ENCODE results near the gene SMAGP.
"Not testable (repeated sequence)": the region's sequence is repeated elsewhere in the genome, so short reads cannot be mapped to it uniquely, and the experiment has no call there.

The SMAGP gene, protein sequence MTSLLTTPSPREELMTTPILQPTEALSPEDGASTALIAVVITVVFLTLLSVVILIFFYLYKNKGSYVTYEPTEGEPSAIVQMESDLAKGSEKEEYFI

DNA sequence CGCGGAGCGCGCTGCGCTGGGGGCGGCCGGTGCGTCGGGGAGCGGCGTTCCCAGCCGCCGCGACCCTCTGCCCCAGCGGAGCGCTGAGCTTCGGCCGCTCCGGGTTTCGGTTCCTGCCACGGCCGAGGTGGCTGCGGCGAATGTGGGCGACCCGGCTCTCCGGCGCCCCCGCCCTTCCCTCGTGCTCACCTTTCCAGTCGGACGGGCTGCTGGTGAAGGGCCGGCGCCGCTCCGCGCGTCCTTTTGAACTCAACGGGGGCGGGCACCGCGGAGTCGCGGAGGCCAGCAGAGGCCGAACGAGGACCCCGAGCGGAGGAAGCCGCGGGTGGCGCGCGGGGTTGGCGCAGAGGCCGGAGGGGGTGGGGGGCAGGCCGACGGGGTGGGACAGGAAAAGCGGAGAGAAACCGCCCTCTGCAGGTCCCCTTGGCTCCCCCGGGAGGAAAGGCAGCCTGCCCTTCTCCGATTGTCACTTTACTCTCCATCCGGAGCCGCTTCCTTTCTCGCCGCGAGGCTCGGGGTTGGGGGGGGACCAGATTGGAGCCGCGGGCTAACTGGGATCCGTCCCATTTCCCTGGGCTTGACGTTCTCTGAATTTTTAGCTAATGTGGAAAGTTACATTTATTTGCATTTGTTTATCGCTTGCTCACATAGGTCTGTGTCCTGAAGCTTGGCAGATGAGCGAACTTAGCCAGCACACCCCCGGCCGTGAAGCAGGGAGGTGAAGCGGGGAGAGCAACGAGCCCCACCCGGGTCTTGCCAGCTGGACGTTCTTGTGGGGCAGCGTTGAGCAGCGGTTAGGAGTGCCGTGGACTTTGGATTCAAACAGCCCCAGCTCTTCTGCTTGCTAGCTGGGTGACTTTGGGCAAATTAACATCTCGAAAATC is at the start of gene SMAGP:
Gene SMAGP (minus strand): TSS at position 349 of the 884 bp plus-strand sequence. CDS start 1,137 bp downstream, outside the sequence.
- DNase-seq (ENCODE audit: low read depth in 2 of 2): peak; percentile 20 to 29

DNA sequence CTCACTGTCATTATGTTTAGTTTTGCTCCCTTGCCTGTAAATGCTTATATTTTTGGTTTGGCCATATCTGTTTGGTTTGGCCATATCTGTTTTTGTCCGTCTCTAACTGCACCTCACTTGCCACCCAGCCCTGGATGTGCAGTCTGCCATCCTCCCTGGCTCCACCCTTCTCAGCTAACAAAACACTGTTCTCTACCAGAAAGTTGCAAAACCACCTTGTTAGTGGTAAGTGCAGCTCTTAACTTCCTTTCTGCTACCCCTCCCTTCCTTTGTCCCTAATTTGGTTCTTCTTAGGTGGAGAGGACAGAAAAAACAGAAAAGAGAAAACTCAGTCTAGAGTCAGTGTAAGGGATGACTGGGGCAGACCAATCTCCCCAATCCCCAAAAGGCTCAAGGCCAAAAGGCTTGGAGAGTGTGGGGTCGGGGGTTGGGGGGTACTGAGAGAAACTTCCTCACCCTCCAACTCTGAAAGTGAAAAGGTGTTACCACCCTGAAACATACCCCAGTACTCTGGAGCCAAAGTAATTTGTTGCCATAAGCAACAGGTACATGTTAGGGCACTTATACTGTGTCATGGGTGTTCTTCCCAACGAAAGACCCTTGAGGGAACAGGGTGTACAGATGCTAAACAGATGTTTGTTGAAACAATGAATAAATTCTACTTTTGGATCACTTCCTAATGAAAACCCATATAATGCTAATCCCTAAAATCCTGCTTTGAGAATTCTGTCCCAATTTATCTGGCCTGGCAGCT is 48.8 kb upstream of the SMAGP start:
- DNase-seq (ENCODE audit: low read depth in 2 of 2): no peak

GRCh38 chr12:51318057-51318806 is 48.0 kb upstream of the SMAGP start:
- not testable (repeated sequence) for DNase-seq (ENCODE audit: low read depth in 2 of 2)

DNA sequence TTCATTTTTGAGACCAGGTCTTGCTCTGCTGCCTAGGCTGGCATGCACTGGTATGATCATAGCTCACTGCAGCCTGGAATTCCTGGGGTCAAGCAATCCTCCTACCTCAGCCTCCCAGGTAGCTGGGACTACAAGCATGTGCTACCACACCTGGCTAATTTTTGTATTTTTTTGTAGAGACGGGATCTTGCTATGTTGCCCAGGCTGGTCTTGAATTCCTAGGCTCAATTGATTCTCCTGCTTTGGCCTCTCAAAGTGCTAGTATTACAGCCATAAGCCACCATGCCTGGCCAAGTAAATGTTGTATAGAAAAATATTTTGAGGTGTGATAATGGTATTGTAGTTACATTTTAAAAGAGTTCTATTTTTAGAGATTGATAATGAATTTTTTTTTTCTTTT is 41.2 kb upstream of the SMAGP start:
- DNase-seq (ENCODE audit: low read depth in 2 of 2): no peak

DNA sequence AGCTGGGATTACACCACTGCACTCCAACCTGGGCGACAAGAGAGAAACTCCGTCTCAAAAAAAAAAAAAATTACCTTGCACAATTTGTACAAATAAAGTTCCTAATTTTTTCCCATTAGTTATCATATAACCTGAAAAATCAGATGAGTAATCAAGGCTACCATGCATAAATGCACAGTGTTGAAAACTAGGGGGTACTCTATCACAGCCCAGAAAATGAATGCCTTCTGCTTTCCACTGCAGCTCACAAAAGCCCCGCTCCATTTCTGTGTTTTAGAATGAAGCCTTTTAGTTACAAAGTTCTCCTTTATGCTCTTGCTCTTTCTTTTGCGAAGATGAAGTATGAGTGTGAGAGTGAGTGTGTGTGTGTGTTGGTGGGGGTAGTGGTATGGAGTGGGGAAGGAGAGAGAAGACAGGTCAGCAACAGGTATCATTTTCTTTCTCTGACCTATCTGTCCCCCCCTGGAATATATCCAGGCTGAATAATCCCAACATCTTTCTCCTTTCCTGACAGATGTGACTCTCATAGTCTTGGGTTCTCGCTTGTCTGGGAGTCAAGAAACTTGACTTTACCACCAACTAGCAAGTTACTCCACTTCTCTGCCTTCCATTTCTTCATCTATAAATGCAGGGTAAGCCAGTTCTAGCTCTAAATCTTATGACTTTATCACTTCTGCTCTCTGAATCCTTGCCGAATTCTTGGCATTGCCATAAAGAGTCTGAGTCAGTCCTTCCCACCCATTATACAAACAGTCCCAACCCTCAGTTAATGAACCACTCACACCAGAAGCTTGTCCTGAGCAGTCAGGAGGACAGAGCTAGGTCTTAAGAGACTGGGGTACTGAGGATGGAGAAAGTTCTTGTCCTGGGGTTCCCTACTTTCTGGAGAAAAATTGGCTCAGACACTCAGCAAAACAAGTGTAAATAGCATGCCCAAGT is 37.7 kb upstream of the SMAGP start:
- DNase-seq (ENCODE audit: low read depth in 2 of 2): no peak

- DNase-seq (ENCODE audit: low read depth in 2 of 2): no peak
These were observed 36.3 kb upstream of the SMAGP start for GRCh38 chr12:51306507-51306906.

- DNase-seq (ENCODE audit: low read depth in 2 of 2): not testable (repeated sequence)
These were observed 30.6 kb upstream of the SMAGP start for GRCh38 chr12:51300768-51301167.

DNA sequence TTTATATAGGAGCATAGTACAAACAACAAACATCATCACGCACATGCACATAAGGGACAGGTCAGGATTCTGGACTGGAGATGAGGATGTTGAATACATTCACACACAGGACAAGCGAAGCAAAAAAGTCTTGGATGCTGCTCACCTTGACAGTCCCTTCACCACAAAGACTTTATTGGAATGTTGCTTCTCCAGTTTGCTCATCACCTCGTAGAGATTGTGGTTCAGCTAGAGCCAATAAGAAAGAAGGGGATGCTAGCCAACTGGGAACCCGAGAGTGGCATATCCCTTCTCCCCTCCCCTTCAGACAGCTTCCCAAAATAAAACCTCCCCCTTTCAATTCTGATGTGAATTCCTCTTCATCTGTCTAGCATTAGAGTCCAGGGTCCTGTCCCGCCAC is 25.4 kb upstream of the SMAGP start:
- no peak for DNase-seq (ENCODE audit: low read depth in 2 of 2)

- not testable (repeated sequence) for DNase-seq (ENCODE audit: low read depth in 2 of 2)
These were observed 23.9 kb upstream of the SMAGP start for GRCh38 chr12:51294097-51294496.

DNA sequence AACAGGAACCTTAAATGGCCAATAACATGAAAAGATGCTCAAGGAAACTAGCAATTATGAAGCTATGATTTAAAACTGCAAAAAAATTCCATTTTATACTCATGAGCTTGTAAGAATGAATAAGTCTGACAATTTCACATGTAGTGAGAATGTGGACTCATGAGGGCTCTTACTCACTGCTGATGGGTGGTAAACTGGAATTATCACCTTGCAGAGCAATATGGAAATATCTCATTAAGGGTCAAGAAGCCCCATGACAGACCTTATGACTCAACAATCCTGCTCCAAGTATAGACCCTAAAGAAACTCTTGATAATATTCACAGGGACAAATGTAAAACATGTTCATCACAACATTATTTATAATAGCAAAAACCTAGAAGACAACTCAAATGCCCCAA is 23.5 kb upstream of the SMAGP start:
- DNase-seq (ENCODE audit: low read depth in 2 of 2): no peak

- DNase-seq (ENCODE audit: low read depth in 2 of 2): not testable (repeated sequence)
These were observed 21.6 kb upstream of the SMAGP start for GRCh38 chr12:51291603-51292513.

- no peak for DNase-seq (ENCODE audit: low read depth in 2 of 2)
These were observed 15.6 kb upstream of the SMAGP start for GRCh38 chr12:51285843-51286242.

DNA sequence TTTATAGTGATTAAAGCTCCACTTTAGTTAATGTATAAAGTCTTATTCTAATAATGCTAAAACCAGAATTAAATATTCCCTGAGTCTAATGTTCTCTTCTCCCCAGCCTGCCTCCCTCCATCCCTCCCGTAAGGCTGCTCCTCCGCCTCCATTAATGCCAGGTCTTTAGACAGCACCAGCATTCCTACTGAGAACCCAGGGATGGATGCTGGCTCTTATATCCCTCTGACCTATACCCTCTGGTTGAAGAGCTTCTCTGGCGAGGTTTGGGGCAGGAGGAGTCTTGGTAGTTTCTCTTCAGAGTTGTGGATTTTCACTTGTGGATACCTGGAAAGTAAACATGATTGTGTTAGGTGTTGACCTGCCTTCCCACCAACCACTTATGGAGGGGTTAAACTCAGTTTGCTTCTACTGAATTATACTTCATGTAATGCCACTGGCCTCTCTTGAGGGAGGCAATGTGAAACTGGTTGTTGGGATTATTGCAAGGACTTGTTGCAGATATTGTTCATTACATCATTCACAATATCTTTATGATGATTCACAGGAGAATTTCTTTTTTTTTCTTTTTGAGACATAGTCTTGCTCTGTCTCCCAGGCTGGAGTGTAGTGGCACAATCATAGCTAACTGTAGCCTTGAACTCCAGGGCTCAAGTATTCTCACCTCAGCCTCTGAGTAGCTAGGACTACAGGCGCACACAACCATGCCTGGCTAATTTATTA is 11.1 kb upstream of the SMAGP start:
- DNase-seq (ENCODE audit: low read depth in 2 of 2): no peak

GRCh38 chr12:51275088-51275487 is 4.9 kb upstream of the SMAGP start:
- DNase-seq (ENCODE audit: low read depth in 2 of 2): no peak

DNA sequence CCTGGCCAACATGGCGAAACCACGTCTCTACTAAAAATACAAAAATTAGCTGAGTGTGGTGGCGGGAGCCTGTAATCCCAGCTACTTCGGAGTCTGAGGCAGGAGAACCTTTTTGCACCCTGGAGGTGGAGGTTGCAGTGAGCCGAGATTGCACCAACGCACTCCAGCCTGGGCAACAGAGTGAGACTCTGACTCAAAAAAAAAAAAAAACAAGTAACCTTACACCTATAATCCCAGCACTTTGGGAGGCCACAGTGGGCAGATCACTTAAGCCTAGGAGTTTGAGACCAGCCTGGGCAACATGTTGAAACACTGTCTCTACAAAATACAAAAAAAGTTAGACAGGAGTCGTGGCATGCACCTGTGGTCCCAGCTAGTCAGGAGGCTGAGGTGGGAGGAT is 2.6 kb upstream of the SMAGP start:
- DNase-seq (ENCODE audit: low read depth in 2 of 2): not testable (repeated sequence)

DNA sequence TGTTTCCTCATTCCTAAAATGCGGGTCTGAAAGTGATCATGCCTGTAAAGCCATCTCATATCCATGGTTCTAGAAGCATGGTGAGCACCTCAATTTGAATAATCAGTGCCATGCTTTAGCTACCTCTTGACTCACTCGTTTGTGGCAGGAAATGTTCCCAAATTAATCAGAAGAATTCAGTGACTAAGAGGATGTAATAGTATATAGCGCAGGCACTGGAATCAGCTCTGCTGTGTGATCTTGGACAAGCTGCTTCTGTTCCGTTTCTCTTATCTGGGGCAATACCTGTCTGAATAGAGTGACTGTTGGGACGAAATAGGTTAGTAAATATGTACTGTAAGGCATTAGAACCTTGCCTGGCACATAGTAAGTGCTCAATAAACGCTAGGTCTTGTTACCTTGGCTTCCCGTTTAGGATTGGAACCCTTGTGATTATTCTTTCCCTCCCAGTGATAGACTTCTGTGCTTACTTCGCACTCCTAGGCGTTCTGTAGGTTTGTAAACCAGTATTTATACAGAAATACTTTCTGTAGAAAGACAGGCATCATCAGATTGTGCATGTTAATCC is 820 bp upstream of the SMAGP start:
- DNase-seq (ENCODE audit: low read depth in 2 of 2): no peak

GRCh38 chr12:51269174-51270066 is 795 bp downstream of the SMAGP start:
- DNase-seq (ENCODE audit: low read depth in 2 of 2): peak; percentile 48 to 50

- no peak for DNase-seq (ENCODE audit: low read depth in 2 of 2)
These were observed 5.2 kb downstream of the SMAGP start for GRCh38 chr12:51265024-51265423.
